T-helper 22 cell (primary cell): ENCODE results near the gene MPHOSPH8.
"Not testable (repeated sequence)": the region's sequence is repeated elsewhere in the genome, so short reads cannot be mapped to it uniquely, and the experiment has no call there.

Experiments
- DNase-seq: peaks from one replicate; pipeline ENCODE4 v3.0.0-alpha.2; 2020; ENCODE audit warnings: low read depth

MPHOSPH8 gene

GRCh38 chr13:19685437-19685836, 52.0 kb downstream of the MPHOSPH8 start:
- no peak for DNase-seq

DNA sequence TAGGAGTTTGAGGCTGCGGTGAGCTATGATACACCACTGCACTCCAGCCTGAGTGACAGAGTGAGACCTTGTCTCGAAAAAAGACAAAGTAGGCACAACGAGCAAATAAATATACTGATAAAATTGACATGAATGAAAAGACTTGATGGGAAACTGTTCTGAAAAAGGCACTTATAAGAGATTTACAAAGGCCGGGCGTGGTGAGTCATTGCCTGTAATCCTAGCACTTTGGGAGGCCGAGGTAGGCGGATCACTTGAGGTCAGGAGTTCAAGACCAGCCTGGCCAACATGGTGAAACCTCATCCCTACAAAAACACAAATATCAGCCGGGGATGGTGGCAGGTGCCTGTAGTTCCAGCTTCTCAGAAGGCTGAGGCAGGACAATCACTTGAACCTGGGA, 58.0 kb downstream of the MPHOSPH8 start:
- DNase-seq, result not testable (repeated sequence)

DNA sequence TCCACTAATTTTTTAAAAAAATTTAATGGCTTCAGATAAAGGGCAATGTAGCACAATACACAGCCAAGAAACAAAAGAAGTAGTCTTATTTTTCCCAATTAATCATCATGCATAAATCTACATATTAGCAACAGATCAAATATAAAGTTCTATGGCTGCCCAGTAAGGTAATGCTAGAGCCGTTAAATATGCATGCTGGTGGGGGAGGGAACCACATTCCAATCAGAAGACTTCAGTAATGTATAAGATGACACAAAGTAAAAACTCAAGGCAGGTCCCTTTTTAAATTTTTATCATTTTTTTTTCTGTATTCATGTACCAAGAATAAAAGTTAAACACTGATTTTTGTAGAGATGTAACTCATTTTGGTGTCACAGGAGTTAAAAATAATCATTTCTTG, 62.0 kb downstream of the MPHOSPH8 start:
- no peak for DNase-seq

GRCh38 chr13:19695829-19696228, 62.4 kb downstream of the MPHOSPH8 start:
- DNase-seq, result no peak

- DNase-seq, result not testable (repeated sequence)
Observed at GRCh38 chr13:19700963-19701362, 67.5 kb downstream of the MPHOSPH8 start.

DNA sequence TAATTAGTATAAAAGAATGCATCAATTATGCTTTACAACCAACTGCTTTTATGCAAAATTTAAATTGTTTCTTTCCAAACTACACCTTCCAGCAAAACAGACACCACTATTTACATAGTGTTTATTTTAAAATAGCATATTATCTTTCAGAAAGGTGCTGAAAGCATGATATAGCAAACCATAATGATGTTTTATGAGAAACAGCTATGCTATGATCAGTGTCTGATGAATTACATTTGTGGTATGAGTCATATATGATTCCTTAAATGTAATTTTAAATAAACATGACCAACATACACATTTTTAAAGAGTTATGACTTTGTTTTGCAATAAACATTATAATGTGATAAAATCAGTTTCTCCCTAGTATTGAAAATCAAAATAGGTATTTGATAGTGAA, 68.2 kb downstream of the MPHOSPH8 start:
- DNase-seq, result not testable (repeated sequence)

- not testable (repeated sequence) for DNase-seq
Observed at GRCh38 chr13:19704256-19704655, 70.8 kb downstream of the MPHOSPH8 start.

GRCh38 chr13:19709039-19709438, 75.6 kb downstream of the MPHOSPH8 start:
- not testable (repeated sequence) for DNase-seq

- not testable (repeated sequence) for DNase-seq
Observed at GRCh38 chr13:19709782-19710181, 76.3 kb downstream of the MPHOSPH8 start.

DNA sequence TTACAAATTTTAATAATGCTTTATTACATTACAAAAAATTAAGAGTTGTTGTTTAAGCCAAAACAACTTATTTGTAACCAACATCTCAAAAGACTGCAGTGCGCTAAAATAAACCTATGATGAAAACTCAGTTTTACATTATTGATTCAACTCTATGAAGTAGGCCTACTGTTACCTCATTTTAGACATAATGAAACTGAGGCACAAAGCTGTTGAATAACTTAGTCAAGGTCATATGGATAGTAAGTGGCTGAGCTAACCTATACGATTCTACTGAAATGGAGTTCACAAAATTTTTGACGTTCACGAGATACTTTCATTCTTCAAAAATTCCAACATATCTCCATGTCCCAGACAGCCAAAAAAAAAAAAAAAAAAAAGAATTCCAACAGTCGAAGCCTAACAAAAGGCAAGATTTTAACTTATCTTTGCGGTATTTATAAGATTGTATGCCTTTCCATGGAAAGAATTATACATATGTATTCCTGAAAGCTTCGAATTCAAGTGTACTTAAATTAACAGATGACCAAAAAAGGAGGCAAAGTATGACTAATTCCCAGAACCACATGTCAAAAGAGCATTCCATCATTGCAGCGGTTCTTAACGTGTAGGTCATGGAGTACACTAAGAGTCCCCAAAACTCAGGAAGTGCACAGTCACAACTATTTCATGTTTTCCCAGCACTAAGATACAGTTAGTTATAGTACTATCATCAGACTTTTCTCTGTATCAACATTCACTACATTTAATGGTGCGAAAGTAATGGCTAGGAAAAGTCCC, 79.9 kb downstream of the MPHOSPH8 start:
- DNase-seq, result no peak

DNA sequence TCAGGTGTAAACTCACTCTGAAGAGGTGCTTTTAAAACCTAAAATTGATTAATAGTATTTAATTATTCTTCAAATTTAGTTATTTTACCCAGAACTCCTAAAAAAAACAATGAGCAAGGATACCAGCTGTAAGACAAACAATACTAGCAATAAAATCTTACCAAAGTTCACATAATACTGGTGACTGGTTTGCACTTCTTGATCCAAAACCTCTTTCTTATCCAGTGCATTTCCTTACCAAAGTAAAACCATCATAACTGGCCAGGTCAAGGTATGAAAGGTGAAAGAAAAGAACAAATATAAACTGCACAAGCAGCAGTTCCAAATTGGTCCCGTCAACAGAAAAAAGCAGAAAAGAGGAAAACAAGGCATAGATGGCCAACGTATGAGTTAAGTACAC, 86.6 kb downstream of the MPHOSPH8 start:
- DNase-seq, result no peak
